Measurements from ENCODE around the gene SRD5A2. TPM values are rescaled to one million over a fixed set of nuclear protein-coding genes. Genes with fewer than 3 reads are reported as not detected.
A peak's percentile ranks its signal among the peaks of the same experiment; 100 is the strongest.

The SRD5A2 gene
- total and polyA plus RNA-seq, 4 donors = 2.3 to 23.3 (median 2.9) TPM; not detected in 1

- TF ChIP-seq HNF4A (conservative IDR thresholded peaks at IDR 0.05) (no peak), FOXA2 (IDR thresholded peaks at IDR 0.05) (no peak), JUND (IDR thresholded peaks at IDR 0.05) (peak in 1 of 2 donors; percentile 9), EGR1 (IDR thresholded peaks at IDR 0.05; ENCODE audit: low read depth in 2 of 2) (no peak), YY1 (IDR thresholded peaks at IDR 0.05) (no peak), SP1 (IDR thresholded peaks at IDR 0.05) (no peak)
- TF ChIP-seq, protein P1, sequence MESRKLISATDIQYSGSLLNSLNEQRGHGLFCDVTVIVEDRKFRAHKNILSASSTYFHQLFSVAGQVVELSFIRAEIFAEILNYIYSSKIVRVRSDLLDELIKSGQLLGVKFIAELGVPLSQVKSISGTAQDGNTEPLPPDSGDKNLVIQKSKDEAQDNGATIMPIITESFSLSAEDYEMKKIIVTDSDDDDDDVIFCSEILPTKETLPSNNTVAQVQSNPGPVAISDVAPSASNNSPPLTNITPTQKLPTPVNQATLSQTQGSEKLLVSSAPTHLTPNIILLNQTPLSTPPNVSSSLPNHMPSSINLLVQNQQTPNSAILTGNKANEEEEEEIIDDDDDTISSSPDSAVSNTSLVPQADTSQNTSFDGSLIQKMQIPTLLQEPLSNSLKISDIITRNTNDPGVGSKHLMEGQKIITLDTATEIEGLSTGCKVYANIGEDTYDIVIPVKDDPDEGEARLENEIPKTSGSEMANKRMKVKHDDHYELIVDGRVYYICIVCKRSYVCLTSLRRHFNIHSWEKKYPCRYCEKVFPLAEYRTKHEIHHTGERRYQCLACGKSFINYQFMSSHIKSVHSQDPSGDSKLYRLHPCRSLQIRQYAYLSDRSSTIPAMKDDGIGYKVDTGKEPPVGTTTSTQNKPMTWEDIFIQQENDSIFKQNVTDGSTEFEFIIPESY (IDR thresholded peaks at IDR 0.05) = no peak
- TF ChIP-seq, protein P2, sequence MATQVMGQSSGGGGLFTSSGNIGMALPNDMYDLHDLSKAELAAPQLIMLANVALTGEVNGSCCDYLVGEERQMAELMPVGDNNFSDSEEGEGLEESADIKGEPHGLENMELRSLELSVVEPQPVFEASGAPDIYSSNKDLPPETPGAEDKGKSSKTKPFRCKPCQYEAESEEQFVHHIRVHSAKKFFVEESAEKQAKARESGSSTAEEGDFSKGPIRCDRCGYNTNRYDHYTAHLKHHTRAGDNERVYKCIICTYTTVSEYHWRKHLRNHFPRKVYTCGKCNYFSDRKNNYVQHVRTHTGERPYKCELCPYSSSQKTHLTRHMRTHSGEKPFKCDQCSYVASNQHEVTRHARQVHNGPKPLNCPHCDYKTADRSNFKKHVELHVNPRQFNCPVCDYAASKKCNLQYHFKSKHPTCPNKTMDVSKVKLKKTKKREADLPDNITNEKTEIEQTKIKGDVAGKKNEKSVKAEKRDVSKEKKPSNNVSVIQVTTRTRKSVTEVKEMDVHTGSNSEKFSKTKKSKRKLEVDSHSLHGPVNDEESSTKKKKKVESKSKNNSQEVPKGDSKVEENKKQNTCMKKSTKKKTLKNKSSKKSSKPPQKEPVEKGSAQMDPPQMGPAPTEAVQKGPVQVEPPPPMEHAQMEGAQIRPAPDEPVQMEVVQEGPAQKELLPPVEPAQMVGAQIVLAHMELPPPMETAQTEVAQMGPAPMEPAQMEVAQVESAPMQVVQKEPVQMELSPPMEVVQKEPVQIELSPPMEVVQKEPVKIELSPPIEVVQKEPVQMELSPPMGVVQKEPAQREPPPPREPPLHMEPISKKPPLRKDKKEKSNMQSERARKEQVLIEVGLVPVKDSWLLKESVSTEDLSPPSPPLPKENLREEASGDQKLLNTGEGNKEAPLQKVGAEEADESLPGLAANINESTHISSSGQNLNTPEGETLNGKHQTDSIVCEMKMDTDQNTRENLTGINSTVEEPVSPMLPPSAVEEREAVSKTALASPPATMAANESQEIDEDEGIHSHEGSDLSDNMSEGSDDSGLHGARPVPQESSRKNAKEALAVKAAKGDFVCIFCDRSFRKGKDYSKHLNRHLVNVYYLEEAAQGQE (IDR thresholded peaks at IDR 0.05) = peak; percentile 84
- Histone ChIP-seq H3K4me3 (ENCODE audit: low read depth in 1 of 3, low read length in 3 of 3) (no peak overlapping the region), H3K4me1 (ENCODE audit: control insufficient read depth in 4 of 4, insufficient read depth in 4 of 4, low read length in 3 of 4) (peaks cover 13 to 71% (median 27%) of the 10 kb centered on the region in 4 donors), H3K27me3 (ENCODE audit: control insufficient read depth in 4 of 4, insufficient read depth in 4 of 4, low read length in 3 of 4) (no peaks in the 10 kb centered on the region), H3K9ac (ENCODE audit: low read depth in 1 of 2, low read length in 2 of 2) (no peak overlapping the region), H3K27ac (ENCODE audit: low read depth in 1 of 2, low read length in 2 of 2) (peak overlapping the region; percentile 93 to 94), H3K36me3 (ENCODE audit: control insufficient read depth in 4 of 4, insufficient read depth in 3 of 4, low read depth in 1 of 4, low read length in 3 of 4) (no peaks in the 10 kb centered on the region), H3K9me3 (ENCODE audit: control insufficient read depth in 4 of 4, low read length in 3 of 4) (no peaks in the 10 kb centered on the region)
- WGBS = 77% methylated on average over 1 of the region's 1 CpG
- no peak for DNase-seq (ENCODE audit: low spot score)
Measured at GRCh38 chr2:31563273-31563839, 17.4 kb downstream of the SRD5A2 start.

- Histone ChIP-seq H3K9me3 (ENCODE audit: control insufficient read depth in 4 of 4, low read length in 3 of 4) (no peaks in the 10 kb centered on the region), H3K27ac (ENCODE audit: low read depth in 1 of 2, low read length in 2 of 2) (peak overlapping the region; percentile 93 to 94), H3K36me3 (ENCODE audit: control insufficient read depth in 4 of 4, insufficient read depth in 3 of 4, low read depth in 1 of 4, low read length in 3 of 4) (no peaks in the 10 kb centered on the region), H3K27me3 (ENCODE audit: control insufficient read depth in 4 of 4, insufficient read depth in 4 of 4, low read length in 3 of 4) (no peaks in the 10 kb centered on the region), H3K9ac (ENCODE audit: low read depth in 1 of 2, low read length in 2 of 2) (no peak overlapping the region), H3K4me3 (ENCODE audit: low read depth in 1 of 3, low read length in 3 of 3) (no peak overlapping the region), H3K4me1 (ENCODE audit: control insufficient read depth in 4 of 4, insufficient read depth in 4 of 4, low read length in 3 of 4) (peaks cover 13 to 72% (median 25%) of the 10 kb centered on the region in 4 donors)
- TF ChIP-seq GABPA (IDR thresholded peaks at IDR 0.05 in 1 of 2, conservative IDR thresholded peaks at IDR 0.05 in 1 of 2) (peak in 1 of 2 donors; percentile 31), RAD21 (IDR thresholded peaks at IDR 0.05) (peak; percentile 52 to 65), FOXA1 (IDR thresholded peaks at IDR 0.05) (peak; percentile 85), JUND (IDR thresholded peaks at IDR 0.05) (peak; percentile 44 to 77), HNF4A (conservative IDR thresholded peaks at IDR 0.05) (peak; percentile 69 to 74), SP1 (IDR thresholded peaks at IDR 0.05) (peak; percentile 75), TAF1 (conservative IDR thresholded peaks at IDR 0.05) (no peak), YY1 (IDR thresholded peaks at IDR 0.05) (peak; percentile 42), MAX (IDR thresholded peaks at IDR 0.05) (peak; percentile 59), FOXA2 (IDR thresholded peaks at IDR 0.05) (peak; percentile 93), NR2F2 (IDR thresholded peaks at IDR 0.05) (no peak), RXRA (IDR thresholded peaks at IDR 0.05) (peak; percentile 87 to 88), HNF4G (IDR thresholded peaks at IDR 0.05) (no peak)
- TF ChIP-seq, protein P2 (IDR thresholded peaks at IDR 0.05) = peak; percentile 56
- TF ChIP-seq, protein P1 (IDR thresholded peaks at IDR 0.05) = no peak
- 17% methylated on average over 1 of the region's 1 CpG for WGBS
- DNase-seq (ENCODE audit: low spot score) = no peak
Measured at GRCh38 chr2:31561823-31562222, 18.9 kb downstream of the SRD5A2 start.
